ENCODE results near the gene SKIDA1.

The SKIDA1 gene

DNA sequence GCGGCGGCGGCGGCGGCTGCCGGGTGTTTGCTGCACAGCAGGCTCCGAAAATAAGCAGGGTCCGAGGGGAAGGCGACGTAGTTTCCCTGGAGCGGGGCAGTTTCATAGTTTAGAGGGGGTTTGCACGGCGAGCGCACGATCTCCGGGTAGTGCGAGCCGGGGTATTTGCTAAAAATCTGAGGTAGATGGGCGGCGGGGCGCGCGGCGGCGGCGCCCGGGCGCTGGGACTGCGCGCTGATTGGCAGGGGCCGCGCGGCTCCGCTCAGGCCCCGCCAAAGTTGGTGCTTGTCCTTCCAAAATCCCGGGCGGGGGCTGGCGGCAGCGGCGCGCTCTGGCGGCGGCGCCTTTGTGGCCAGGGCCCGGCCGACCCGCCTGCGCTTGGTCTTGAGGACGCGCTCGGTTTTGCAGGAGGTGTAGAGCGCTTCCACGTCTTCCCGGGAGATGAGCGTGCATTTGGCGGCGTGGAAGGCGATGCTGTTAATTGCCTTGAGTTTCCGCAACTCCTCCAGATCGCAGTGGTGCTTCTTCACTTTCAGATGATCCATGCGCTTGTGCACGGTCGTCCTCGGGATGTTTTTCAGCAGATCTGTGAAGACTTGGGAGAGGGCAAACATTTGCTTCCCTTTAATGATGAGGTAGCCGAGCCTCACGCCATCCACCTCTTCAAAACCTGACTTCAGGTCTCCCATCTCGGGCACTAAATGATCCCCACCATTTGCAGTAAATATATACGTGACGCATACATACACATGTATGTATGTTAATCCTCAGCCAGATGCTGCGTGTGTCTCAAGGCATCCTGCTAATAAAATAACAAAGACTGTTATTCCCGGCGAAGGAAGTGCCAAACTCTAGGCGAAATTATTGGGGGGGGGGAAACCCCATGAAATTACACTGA is 8.1 kb downstream of the SKIDA1 start:
- no peak for DNase-seq (ENCODE audit: low read depth in 2 of 2)

DNA sequence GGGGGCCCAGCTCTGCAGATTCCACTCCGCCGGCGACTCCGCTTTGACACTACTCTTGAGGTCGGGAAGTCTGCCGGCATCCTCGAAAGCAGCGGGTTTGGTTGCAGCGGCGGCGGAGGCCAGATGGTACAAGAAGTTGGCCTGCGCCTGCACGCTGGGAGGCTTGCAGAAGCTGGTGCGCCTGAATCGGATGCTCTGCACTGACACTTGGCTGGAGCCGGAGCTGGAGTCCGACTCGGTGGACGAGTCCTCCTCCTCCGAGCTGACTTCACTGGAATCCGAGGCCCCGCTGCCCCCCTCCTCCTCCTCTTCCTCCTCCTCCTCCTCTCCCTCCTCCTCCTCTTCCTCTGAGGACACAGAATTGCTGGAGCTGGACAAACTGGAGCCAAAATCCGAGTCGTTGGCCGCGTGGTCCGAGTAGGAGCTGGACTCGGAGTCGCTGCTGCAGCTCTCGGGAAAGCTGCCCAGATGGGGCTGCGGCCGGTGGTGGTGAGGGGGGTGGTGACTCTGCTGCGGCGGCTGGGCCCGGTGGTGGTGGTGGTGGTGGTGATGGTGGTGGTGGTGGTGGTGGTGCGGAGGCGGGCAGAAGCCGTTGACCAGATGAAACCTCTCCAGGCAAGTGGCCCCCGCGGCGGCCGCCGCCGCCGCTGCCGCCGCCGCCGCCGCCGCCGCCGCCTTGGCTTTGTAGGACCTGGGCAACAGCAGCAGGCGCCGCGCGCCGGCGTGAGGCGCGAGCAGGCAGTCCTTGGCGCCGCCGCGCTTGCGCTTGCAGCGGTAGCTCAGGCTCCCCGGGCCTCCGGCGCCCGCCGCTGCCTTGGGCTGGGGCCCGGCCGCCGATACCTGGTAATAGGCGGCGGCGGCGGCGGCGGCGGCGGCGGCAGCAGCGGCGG is 9.0 kb downstream of the SKIDA1 start:
- DNase-seq (ENCODE audit: low read depth in 2 of 2), result peak in 1 of 2 donors; percentile 33

DNA sequence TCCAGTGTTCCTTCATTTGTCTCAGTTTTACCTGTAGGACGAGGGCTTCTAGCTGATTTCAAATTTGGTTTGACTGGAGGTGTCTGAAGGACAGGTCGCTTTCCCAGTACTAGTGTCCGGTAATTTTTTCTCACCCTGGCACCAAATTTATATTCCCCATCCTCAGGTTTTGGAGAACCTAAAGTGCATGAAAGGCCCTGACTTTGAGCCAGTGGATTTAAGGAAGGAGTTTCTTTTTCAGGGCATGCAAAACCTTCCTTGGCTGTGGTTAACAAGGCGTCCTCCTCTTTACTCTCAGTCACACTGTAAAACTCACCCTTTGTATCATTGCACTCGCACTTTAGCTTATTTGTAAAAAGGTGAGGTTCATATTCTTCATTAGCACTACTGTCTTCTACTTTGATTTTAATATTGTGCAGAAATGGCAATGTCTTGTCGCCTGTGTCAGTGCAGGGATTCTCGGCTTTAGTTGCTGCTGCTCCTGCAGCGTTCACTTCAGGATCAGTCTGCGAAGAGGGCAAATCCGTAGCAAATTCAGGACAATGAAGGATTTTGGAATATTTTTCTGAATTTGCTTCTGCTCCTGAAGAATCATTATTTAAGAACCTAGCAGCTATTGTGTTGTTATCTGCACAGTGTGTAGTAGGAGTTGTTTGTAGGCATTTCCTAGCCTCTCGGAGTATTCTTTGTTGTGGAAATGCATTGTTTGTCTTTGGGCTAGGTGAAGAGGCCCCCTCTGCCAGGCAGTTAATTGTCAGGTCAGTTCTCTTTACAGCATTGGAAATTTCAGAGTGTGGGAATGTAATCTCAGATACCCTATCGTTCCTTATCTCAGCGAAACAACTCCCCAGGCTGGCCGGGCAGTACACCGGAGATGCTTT is 9.9 kb downstream of the SKIDA1 start:
- no peak for DNase-seq (ENCODE audit: low read depth in 2 of 2)

DNA sequence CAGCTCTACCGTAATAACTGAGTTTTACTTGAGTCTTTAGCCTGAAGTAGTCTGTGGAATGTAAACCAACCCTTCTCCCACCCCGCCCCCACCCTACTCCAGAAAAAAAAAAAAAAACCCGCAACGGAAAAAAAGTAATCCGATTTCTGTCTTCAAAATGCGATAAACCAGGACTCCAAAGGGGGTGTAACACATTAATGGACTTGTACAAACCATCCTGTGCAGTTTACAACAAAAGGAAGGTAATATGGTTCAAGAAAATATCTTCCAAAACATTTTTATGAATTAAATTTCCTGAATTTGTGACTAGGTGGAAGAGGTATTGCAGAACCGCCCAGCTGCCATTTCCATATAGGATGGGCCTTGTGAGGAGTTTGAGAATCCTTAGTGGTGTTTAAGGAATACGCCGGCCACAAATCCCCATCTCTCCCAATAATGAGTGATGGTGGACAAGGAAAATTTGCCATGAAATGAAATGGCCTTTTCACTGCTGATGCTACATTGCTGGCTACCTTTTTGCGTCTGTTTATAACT is 10.6 kb downstream of the SKIDA1 start:
- DNase-seq (ENCODE audit: low read depth in 2 of 2), result no peak

DNA sequence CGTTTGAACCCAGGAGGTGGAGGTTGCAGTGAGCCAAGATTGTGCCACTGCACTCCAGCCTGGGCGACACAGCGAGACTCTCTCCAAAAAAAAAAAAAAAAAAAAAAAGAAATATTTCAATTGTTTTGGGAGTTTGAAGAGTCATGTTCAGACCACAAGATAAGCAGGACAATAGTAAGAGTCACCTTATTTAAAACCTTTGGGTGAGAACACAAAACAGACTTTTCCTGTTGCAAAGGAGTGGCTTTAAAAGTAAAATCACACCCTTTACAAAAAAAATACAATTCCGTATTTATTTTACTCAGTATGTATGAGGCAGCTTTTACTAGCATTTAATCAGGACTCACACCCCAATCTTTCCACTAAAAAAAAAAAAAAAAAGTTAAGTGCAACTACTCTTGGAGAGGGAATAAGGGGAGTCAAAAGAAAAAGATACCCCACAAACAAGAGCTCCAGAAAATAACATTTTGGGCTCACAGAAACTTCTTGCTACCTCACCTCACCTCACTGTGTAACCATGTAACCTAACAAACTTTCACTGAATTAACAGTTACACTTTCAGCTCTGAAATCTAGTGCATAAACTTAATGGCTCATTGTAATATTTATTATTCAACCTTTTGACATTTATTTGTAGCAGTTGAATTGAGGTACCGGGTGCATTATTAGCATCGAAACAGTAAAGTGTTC is 11.2 kb downstream of the SKIDA1 start:
- DNase-seq (ENCODE audit: low read depth in 2 of 2), result no peak

- no peak for DNase-seq (ENCODE audit: low read depth in 2 of 2)
Observed at GRCh38 chr10:21513405-21513788, 12.1 kb downstream of the SKIDA1 start.

GRCh38 chr10:21512573-21513404 is 12.7 kb downstream of the SKIDA1 start:
- no peak for DNase-seq (ENCODE audit: low read depth in 2 of 2)

DNA sequence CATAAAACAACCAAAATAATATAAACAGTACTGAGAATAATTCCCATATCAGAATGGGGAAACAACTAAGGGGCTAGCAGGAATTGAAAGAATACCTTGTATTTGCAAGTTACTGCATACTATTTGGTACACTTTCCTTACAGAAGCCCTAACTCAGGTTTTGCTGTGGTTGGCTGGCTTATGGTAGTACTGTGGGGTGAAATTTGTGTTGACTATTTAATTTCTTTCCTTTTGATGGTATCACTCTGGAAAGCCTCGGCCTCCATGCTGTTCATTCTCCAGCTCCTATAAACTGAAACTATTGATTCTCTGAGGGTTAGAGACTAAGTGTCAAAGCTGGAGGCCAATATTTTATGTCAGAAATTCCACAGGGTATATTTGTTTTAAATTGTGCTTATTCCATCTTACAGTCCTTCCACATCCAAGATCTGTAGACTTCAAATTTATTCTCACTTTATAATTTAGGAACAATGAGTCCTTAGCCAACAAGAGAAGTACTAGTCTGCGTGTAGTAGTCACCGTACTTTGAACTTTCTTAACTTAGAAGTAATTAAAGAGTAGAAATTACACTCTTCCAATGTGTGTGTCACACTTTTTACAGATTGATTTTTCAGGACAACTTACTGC is 13.4 kb downstream of the SKIDA1 start:
- DNase-seq (ENCODE audit: low read depth in 2 of 2), result no peak

GRCh38 chr10:21511095-21511570 is 14.3 kb downstream of the SKIDA1 start:
- no peak for DNase-seq (ENCODE audit: low read depth in 2 of 2)

- no peak for DNase-seq (ENCODE audit: low read depth in 2 of 2)
Observed at GRCh38 chr10:21510241-21511094, 15.0 kb downstream of the SKIDA1 start.

GRCh38 chr10:21509341-21510240 is 15.9 kb downstream of the SKIDA1 start:
- DNase-seq (ENCODE audit: low read depth in 2 of 2), result no peak

- no peak for DNase-seq (ENCODE audit: low read depth in 2 of 2)
Observed at GRCh38 chr10:21508706-21509331, 16.7 kb downstream of the SKIDA1 start.

DNA sequence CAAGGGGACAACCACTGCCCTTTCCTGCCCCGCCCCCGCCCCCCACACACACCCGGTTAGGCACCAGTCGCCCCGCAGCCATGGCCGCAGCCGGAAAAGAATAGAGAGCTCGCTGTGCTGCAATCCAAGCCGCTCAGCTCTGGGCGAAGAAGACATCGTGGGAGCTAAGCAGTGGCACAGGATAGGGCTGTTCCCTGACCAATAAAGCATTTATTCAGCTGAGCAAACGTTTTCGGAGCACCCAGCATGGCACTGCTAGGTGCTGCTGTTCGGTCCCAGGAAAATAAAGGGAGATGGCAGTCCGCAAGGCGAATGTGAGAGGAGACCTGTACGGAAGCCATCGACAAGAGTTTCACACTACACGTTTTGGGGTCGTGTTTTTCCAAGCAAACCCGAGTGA is 18.3 kb downstream of the SKIDA1 start:
- DNase-seq (ENCODE audit: low read depth in 2 of 2), result no peak

DNA sequence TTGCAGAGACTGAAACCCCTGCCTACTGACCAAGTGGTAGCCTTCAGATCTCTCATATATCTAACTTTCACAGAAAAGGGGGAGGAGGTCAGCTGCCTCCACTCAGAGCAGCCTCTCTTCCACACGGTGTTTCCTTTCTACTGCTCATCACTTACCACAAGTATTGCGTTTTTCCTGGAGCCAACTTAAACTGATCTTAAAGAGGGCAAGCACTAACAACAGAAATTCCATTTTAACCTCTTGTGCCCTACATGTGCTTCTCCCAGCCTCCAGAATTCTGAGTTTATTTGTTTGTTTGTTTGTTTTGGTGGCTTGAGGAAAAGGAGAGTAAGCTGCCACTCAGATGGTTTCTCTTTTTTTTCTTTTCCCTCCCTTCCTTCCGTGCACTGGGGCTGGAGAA is 19.1 kb downstream of the SKIDA1 start:
- no peak for DNase-seq (ENCODE audit: low read depth in 2 of 2)

- no peak for DNase-seq (ENCODE audit: low read depth in 2 of 2)
Observed at GRCh38 chr10:21505711-21506278, 19.7 kb downstream of the SKIDA1 start.

DNA sequence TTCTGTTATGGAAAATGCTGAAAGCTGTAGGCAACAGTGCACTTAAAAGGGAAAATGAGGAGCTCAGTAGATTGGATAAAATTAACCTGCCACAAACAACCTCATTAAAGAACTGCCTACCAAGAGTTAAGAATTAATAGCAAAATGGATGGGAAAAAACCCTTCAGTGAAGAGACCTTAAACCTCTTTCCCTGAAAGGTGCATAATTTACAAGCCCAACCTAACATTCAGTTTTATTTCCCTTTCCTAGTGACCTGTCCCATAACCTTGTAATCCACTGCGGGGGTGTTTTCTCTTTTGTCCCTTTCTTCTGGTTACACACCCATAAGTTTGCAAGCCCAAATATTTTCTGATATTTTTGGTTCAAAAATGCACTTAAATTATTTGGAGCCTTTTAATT is 21.9 kb downstream of the SKIDA1 start:
- no peak for DNase-seq (ENCODE audit: low read depth in 2 of 2)

DNA sequence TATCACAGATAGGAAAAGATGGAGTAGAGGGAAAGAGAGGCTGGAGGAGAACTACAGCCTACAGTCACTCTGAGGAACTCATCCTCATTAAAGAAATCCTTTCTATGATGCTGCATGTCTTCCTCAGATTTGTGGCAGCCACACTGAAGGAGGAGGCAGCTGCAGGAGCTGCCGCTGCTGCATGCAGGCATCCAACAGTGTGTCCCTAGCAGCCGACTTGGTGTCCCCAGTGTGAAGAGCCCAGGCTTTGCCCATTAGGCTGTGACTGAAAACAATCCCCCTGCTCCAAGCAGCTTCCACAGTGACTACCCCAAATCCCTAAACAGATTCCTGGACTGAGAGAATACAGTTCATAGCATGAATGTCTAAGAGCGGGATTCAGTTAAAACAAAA is 23.1 kb downstream of the SKIDA1 start:
- no peak for DNase-seq (ENCODE audit: low read depth in 2 of 2)

Data from stimulated activated CD4-positive, alpha-beta T cell treated with anti-CD3 and anti-CD28 coated beads, Interleukin-1b, Interleukin-23, amount 100 ng/mL, for 4 hours (primary cell).